ENCODE results near the gene UBL7.

DNA sequence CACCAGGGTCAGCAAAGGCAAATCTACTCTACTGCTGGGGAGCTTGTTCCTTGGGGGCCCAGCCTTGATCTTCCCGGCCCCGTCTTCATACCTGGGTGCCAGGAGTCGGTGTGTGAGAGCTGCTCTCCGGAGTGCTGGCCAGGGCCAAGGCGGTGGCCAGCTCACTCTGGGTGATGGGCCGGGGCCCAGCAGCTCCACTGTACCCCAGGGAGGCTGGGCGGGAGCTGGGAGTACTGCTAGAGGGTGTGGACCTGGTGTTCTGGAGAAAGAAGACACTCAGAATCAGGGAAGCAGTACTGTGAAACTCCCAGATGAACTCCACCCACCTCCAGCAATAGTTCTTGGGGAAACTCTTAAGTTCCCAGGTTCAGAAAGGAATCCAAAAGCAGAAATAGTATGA, 11.9 kb downstream of the UBL7 start:
- TF ChIP-seq POLR2A (IDR thresholded peaks at IDR 0.05; ENCODE audit: low read depth, low read length) (no peak), POLR2AphosphoS5 (IDR thresholded peaks at IDR 0.05; ENCODE audit: low read depth, low read length) (no peak), PAX5 (IDR thresholded peaks at IDR 0.05; ENCODE audit: insufficient read depth, low read length, severe bottlenecking) (no peak), TAF1 (IDR thresholded peaks at IDR 0.05; ENCODE audit: low read depth, low read length) (no peak)
